K562 (cell line): ENCODE results near the gene PLCB4.

ENCODE experiments used
- CREB5 ChIP-seq: fragments of 250-450 bp; sonication (Bioruptor Pico); IDR thresholded peaks from 2 replicates; pipeline ENCODE4 v1.5.0; 2020; ENCODE audit warnings: mild to moderate bottlenecking
- MCM5 ChIP-seq: fragments of 450-650 bp; IDR thresholded peaks from 2 replicates; pipeline ENCODE4 v1.6.1; 2016; ENCODE audit warnings: low read depth

- TF ChIP-seq MCM5 (no peak), CREB5 (CRISPR knock-in tag) (no peak)
Observed at GRCh38 chr20:9402141-9402540, 333.3 kb downstream of the PLCB4 start.
